Ishikawa (cell line): ENCODE results near the gene STXBP5.

Experiments used
- CEBPB ChIP-seq: IDR thresholded peaks from 2 replicates; pipeline ENCODE4 v1.6.1; 2012
- CREB1 ChIP-seq: IDR thresholded peaks from 2 replicates; pipeline ENCODE4 v1.6.1; 2012; ENCODE audit warnings: low read depth
- EP300 ChIP-seq: IDR thresholded peaks from 2 replicates; pipeline ENCODE4 v1.6.1; 2012; ENCODE audit warnings: borderline replicate concordance
- NFIC ChIP-seq: IDR thresholded peaks from 2 replicates; pipeline ENCODE4 v1.6.1; 2012
- TAF1 ChIP-seq: IDR thresholded peaks from 2 replicates; pipeline ENCODE4 v1.6.1; 2012; ENCODE audit warnings: low read depth, mild to moderate bottlenecking
- TCF12 ChIP-seq: IDR thresholded peaks from 2 replicates; pipeline ENCODE4 v1.6.1; 2012; ENCODE audit warnings: low read depth
- YY1 ChIP-seq: IDR thresholded peaks from 2 replicates; pipeline ENCODE4 v1.6.1; 2012; ENCODE audit warnings: low read depth
- ZBTB7A ChIP-seq: IDR thresholded peaks from 2 replicates; pipeline ENCODE4 v1.6.1; 2012; ENCODE audit warnings: low read depth
- TF ChIP-seq, protein P1 (sequence below): IDR thresholded peaks from 2 replicates; pipeline ENCODE4 v1.6.1; 2012
- TF ChIP-seq, protein P2 (sequence below): IDR thresholded peaks from 2 replicates; pipeline ENCODE4 v1.6.1; 2012; ENCODE audit warnings: low read depth, mild to moderate bottlenecking

DNA sequence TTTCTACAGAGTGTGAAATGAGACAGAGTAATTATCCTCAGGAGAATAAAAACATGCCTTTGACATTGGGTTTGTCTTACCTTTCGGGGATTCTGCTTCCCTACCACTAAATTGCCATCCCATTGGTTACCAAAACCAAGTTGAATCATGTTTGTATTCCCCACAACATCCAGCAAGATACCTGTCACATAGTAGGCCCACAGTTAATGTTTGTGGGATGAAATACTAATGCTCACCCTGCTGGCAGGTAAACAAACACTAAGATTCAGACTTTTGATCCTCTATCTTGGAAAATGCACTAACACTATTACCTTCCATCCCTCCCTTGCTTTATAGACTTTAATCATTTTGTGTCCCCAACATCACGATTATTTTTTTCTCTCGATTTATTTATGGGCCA lies 8.2 kb upstream of the STXBP5 start:
- TF ChIP-seq, protein P1, sequence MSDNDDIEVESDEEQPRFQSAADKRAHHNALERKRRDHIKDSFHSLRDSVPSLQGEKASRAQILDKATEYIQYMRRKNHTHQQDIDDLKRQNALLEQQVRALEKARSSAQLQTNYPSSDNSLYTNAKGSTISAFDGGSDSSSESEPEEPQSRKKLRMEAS: no peak
- TF ChIP-seq, protein P2, sequence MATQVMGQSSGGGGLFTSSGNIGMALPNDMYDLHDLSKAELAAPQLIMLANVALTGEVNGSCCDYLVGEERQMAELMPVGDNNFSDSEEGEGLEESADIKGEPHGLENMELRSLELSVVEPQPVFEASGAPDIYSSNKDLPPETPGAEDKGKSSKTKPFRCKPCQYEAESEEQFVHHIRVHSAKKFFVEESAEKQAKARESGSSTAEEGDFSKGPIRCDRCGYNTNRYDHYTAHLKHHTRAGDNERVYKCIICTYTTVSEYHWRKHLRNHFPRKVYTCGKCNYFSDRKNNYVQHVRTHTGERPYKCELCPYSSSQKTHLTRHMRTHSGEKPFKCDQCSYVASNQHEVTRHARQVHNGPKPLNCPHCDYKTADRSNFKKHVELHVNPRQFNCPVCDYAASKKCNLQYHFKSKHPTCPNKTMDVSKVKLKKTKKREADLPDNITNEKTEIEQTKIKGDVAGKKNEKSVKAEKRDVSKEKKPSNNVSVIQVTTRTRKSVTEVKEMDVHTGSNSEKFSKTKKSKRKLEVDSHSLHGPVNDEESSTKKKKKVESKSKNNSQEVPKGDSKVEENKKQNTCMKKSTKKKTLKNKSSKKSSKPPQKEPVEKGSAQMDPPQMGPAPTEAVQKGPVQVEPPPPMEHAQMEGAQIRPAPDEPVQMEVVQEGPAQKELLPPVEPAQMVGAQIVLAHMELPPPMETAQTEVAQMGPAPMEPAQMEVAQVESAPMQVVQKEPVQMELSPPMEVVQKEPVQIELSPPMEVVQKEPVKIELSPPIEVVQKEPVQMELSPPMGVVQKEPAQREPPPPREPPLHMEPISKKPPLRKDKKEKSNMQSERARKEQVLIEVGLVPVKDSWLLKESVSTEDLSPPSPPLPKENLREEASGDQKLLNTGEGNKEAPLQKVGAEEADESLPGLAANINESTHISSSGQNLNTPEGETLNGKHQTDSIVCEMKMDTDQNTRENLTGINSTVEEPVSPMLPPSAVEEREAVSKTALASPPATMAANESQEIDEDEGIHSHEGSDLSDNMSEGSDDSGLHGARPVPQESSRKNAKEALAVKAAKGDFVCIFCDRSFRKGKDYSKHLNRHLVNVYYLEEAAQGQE: no peak
- TF ChIP-seq TCF12 (no peak), ZBTB7A (no peak), NFIC (no peak), EP300 (no peak), CREB1 (no peak), CEBPB (no peak), YY1 (no peak), TAF1 (no peak)
